Measurements from ENCODE around the gene PROCA1.

PROCA1 gene

DNA sequence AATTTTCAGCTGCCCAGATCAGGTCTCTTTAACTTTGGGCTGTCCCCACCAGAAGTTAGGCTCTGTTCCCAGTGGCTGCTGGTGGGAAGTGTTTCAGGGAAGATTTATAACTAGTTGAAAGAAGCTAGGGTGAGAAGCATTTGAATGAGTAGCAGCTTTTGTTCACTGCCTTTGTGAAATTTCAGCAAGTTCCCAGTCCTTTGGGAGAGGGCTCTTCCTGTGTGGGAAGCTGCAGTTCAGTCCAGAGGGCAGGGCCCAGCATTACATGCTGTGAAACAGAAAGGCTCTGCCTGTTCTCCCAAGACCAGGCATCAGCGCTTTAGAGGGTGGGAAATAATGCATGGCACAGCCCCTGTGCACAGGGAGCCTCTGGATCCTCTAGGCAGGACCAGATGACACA lies 17.8 kb downstream of the PROCA1 start:
- no peak for DNase-seq (ENCODE audit: extremely low read depth, low read depth)
- TF ChIP-seq, protein P1, sequence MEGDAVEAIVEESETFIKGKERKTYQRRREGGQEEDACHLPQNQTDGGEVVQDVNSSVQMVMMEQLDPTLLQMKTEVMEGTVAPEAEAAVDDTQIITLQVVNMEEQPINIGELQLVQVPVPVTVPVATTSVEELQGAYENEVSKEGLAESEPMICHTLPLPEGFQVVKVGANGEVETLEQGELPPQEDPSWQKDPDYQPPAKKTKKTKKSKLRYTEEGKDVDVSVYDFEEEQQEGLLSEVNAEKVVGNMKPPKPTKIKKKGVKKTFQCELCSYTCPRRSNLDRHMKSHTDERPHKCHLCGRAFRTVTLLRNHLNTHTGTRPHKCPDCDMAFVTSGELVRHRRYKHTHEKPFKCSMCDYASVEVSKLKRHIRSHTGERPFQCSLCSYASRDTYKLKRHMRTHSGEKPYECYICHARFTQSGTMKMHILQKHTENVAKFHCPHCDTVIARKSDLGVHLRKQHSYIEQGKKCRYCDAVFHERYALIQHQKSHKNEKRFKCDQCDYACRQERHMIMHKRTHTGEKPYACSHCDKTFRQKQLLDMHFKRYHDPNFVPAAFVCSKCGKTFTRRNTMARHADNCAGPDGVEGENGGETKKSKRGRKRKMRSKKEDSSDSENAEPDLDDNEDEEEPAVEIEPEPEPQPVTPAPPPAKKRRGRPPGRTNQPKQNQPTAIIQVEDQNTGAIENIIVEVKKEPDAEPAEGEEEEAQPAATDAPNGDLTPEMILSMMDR (IDR thresholded peaks at IDR 0.05; ENCODE audit: low read depth, low read length, missing control alignments): no peak
- no peak overlapping the region for H3K4me3 ChIP-seq (replicated peaks; ENCODE audit: low read depth, low read length)

DNA sequence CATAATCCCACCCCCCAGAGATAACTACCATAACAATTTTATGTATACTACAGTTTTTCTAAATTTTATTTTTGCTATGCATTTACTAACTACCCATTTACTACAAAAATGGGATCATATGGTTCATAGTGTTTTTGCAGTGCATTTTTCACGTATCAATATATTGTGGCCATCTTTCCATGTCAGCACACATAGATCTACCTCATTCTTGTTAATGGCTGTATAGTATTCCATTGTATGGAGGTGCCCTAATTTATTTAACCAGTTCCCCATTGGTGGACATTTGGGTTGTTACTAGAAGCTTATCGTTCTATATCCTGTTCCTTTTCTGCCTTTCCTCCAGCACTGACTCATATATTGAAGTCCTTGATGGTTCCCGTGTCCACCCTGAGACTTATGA lies 22.7 kb downstream of the PROCA1 start:
- no peak overlapping the region for H3K4me3 ChIP-seq (replicated peaks; ENCODE audit: low read depth, low read length)
- DNase-seq (ENCODE audit: extremely low read depth, low read depth): no peak
- TF ChIP-seq, protein P1 (IDR thresholded peaks at IDR 0.05; ENCODE audit: low read depth, low read length, missing control alignments): no peak

DNA sequence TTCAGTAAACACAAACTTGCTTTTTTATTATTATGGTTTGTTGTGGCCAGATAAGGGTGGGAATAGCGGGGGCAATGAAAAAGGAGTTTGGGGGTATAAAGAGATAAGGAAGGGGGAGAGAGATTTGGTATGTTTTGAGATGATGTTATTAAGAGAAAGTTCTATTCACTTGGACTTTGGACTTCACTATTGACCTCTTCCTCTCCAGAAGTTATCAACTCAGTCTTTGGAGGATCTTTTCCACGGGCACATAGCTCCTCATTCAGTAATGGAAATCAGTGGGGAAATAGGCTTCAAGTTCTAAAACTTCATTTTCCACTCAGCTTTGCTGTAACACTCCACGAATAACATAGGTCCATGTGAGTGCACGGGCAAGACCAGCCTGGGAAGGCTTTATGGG lies 23.2 kb downstream of the PROCA1 start:
- DNase-seq (ENCODE audit: extremely low read depth, low read depth): no peak
- TF ChIP-seq, protein P1 (IDR thresholded peaks at IDR 0.05; ENCODE audit: low read depth, low read length, missing control alignments): no peak
- H3K4me3 ChIP-seq (replicated peaks; ENCODE audit: low read depth, low read length): no peak overlapping the region

DNA sequence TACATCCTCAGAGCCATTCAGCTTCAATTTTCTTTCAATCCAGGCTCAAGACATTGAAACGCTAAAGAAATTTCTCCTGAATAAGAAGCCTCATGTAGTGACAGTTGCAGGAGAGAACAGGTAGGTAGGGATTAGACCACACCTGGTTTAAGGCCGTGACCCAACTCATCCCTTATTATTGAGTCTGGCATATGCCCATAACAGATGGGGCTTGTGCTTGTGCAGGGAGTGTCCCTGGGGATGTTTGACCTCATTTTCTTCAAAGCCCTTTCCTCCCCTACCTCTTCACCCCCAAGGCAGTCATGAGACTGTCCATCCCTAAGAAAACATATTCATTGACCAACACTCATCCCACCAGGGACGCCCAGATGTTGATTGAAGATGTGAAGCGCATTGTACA lies 25.4 kb downstream of the PROCA1 start:
- TF ChIP-seq, protein P1 (IDR thresholded peaks at IDR 0.05; ENCODE audit: low read depth, low read length, missing control alignments): no peak
- no peak overlapping the region for H3K4me3 ChIP-seq (replicated peaks; ENCODE audit: low read depth, low read length)
- no peak for DNase-seq (ENCODE audit: extremely low read depth, low read depth)

DNA sequence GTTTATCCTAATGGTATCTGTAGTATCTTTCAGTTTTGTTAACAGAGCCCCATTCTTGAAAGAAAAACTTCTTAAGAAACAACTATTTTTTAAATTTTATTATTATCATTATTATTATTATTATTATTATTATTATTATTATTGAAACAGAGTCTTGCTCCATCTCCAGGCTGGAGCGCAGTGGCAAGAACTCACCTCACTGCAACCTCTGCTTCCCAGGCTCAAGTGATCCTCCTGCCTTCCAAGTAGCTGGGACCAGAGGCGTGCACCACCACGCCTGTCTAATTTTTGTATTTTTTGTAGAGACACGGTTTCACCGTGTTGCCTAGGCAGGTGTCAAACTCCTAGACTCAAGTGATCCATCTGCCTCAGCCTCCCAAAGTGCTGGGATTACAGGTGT lies 26.3 kb downstream of the PROCA1 start:
- TF ChIP-seq, protein P1 (IDR thresholded peaks at IDR 0.05; ENCODE audit: low read depth, low read length, missing control alignments): no peak
- no peak overlapping the region for H3K4me3 ChIP-seq (replicated peaks; ENCODE audit: low read depth, low read length)
- DNase-seq (ENCODE audit: extremely low read depth, low read depth): no peak

DNA sequence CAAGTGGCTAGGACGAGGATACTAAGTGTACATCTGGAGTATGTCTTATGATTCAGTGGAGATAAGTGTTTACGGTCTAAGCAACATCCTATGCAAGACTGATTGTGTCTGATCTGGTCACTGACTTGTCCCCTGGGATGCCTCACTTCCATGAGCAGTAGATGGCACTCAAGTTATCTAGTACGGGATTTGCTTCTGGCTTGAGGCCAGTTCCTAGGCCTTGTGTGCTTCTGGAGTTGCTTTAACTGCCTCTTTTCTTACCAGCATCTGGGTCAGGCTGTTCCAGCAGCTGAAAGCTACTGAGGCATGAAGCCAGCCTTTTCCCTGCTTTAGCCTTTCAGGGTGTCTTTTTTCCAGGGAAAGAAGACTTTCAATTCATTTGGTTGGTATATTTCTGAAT lies 26.7 kb downstream of the PROCA1 start:
- peak; percentile 33 for DNase-seq (ENCODE audit: extremely low read depth, low read depth)
- TF ChIP-seq, protein P1 (IDR thresholded peaks at IDR 0.05; ENCODE audit: low read depth, low read length, missing control alignments): no peak
- H3K4me3 ChIP-seq (replicated peaks; ENCODE audit: low read depth, low read length): no peak overlapping the region

DNA sequence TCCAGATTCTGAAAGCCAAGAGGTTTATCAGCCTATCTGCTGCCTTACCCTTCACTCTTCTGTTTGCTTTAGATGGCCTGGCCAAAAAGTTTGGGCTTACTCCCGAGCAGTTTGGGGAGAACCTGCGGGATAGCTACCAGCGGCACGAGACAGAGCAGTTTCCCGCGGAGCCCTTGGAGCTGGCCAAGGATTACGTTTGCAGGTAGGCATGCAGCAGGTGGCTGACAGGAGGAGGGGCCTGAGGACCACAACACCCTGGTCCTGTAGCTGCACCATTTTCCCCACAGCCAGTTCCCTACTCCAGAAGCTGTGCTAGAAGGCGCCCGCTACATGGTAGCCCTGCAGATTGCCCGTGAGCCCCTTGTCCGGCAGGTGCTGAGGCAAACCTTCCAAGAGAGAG lies 29.0 kb downstream of the PROCA1 start:
- no peak overlapping the region for H3K4me3 ChIP-seq (replicated peaks; ENCODE audit: low read depth, low read length)
- DNase-seq (ENCODE audit: extremely low read depth, low read depth): no peak
- TF ChIP-seq, protein P1 (IDR thresholded peaks at IDR 0.05; ENCODE audit: low read depth, low read length, missing control alignments): no peak

Data from HFF-Myc (cell line).